VCaP (cell line): ENCODE measurements around the gene FBN2.

Source experiments
- H3K27ac ChIP-seq: fragments of 450-650 bp; 2 replicates; pipeline ENCODE4 v1.5.1; 2017
- TF ChIP-seq, protein P1 (sequence below): fragments of 450-650 bp; conservative IDR thresholded peaks from 2 replicates; pipeline ENCODE4 v1.5.1; 2017; ENCODE audit warnings: mild to moderate bottlenecking, moderate library complexity

The FBN2 gene

DNA sequence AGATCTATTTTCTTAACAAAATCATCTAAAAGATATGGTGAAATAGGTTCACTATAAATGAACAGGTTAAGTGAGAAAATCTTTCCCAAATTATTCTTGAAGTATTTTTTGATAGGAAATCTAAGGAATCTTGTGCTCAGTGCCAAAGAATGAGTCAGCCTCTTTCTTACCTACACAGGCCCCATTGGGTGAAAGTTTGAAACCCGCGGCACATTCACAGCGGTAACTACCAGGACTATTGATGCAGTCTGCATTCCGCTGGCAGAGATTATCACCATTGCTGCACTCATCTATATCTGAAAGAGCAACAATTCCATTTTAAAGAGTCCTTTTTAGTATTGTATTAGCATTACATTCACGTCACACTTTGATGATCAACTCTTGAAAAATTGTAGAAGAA, 232.7 kb downstream of the FBN2 start:
- TF ChIP-seq, protein P1, sequence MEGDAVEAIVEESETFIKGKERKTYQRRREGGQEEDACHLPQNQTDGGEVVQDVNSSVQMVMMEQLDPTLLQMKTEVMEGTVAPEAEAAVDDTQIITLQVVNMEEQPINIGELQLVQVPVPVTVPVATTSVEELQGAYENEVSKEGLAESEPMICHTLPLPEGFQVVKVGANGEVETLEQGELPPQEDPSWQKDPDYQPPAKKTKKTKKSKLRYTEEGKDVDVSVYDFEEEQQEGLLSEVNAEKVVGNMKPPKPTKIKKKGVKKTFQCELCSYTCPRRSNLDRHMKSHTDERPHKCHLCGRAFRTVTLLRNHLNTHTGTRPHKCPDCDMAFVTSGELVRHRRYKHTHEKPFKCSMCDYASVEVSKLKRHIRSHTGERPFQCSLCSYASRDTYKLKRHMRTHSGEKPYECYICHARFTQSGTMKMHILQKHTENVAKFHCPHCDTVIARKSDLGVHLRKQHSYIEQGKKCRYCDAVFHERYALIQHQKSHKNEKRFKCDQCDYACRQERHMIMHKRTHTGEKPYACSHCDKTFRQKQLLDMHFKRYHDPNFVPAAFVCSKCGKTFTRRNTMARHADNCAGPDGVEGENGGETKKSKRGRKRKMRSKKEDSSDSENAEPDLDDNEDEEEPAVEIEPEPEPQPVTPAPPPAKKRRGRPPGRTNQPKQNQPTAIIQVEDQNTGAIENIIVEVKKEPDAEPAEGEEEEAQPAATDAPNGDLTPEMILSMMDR, result no peak
- H3K27ac ChIP-seq, result no peak overlapping the region

GRCh38 chr5:128304791-128305190, 233.3 kb downstream of the FBN2 start:
- TF ChIP-seq, protein P1, result no peak
- no peak overlapping the region for H3K27ac ChIP-seq

DNA sequence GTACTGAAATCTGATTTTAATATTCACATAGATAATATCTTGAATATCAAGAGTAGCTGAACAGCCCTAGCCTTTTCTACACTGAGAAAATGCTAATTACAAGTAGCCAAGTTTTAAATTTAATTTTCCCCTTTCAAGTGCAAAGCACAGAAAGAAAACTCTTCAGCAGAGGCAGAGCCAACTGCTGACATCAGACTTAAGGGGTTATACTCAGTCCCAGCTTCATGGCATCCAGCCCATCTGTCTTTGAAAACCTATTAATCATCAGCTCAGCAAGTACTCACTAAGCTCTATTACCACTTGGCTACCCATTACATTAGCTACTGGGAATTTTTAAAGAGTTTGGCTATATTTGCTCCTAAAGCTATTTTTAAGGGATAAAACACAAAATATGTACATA, 234.0 kb downstream of the FBN2 start:
- TF ChIP-seq, protein P1, result no peak
- no peak overlapping the region for H3K27ac ChIP-seq

- H3K27ac ChIP-seq, result no peak overlapping the region
- TF ChIP-seq, protein P1, result no peak
Measured at GRCh38 chr5:128303593-128303992, 234.5 kb downstream of the FBN2 start.

DNA sequence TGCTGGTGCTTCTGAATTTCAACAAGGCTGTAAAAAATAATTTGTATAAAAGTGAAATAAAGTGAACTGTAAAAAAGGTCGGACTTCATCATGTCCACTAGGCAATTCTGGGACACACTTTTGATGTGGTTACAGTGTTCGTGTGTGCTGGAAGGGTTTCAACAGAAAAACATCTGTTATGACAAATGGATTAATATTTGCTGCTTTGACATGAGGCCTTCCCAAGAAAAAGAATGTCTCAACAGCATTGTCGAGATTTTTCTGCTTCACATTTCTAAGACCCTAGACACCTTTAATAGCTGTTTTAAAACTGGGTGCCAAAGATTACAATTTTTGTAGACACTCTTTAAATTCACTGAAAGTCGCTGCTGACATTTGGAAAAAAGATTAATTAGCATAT, 237.9 kb downstream of the FBN2 start:
- H3K27ac ChIP-seq, result no peak overlapping the region
- TF ChIP-seq, protein P1, result no peak

GRCh38 chr5:128290152-128290858, 247.7 kb downstream of the FBN2 start:
- no peak overlapping the region for H3K27ac ChIP-seq
- TF ChIP-seq, protein P1, result no peak

DNA sequence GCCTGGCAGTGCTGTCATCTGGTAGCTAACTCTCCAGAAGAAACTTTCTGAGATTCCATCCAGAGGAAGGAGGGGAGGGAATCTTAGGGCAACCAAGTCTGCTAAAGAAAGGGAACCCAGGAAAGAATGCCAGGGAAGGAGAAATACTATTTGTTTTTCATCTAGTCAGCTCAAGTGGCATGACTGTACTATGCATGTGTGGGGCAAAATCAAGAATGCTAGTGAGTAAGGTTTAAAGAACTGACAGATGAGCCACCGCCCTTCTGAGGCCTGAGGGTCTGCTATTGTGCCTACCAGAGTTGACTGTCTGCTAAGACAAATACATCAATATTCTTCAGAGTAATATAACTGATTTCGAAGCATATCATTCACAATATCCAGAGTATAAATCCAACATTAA, 250.3 kb downstream of the FBN2 start:
- no peak overlapping the region for H3K27ac ChIP-seq
- TF ChIP-seq, protein P1, result no peak
